H1 (cell line): ENCODE measurements around the gene DHTKD1. TPM values are rescaled to one million over a fixed set of nuclear protein-coding genes. Genes with fewer than 3 reads are reported as not detected.

Experiments used
- CTCF ChIA-PET: fragments of 300-600 bp; sonication (Branson Sonifier 250); formaldehyde crosslinking; loops from one replicate; lab custom pipeline; 2021; ENCODE audit not compliant: partially characterized antibody; lab: Charles Lee
- POLR2A ChIA-PET: fragments of 300-600 bp; sonication (Branson Sonifier 250); formaldehyde crosslinking; loops from one replicate; lab custom pipeline; 2021; ENCODE audit warnings: inconsistent platforms; ENCODE audit not compliant: partially characterized antibody; lab: Charles Lee
- DNase-seq, 2 experiments: peaks; one replicate each; pipeline versions ENCODE4 v3.0.0 to v3.0.0-alpha.2; 2010 to 2022; ENCODE audit warnings: low spot score in 2 of 2, low read depth in 1 of 2, mixed read lengths in 1 of 2
- FAIRE-seq: peaks from 2 replicates; lab custom pipeline; 2011; peaks lifted over from hg19 to GRCh38; lab: Jason Lieb, UNC
- H2AFZ ChIP-seq: 2 replicates; pipeline ENCODE4 v1.8.1; 2012; ENCODE audit warnings: low read length, inconsistent platforms
- H2AK5ac ChIP-seq: 2 replicates; pipeline ENCODE4 v1.6.1; 2013; ENCODE audit warnings: low read depth, low read length
- H2BK120ac ChIP-seq: replicated peaks from 2 replicates; pipeline ENCODE3; 2013; ENCODE audit warnings: low read depth, low read length, inconsistent platforms
- H2BK12ac ChIP-seq: 2 replicates; pipeline ENCODE4 v1.6.1; 2013; ENCODE audit warnings: low read depth, low read length
- H2BK15ac ChIP-seq: 2 replicates; pipeline ENCODE4 v1.6.1; 2013; ENCODE audit warnings: low read length
- H2BK20ac ChIP-seq: 2 replicates; pipeline ENCODE4 v1.6.1; 2013; ENCODE audit warnings: low read length
- H2BK5ac ChIP-seq: 2 replicates; pipeline ENCODE4 v1.6.1; 2013; ENCODE audit warnings: low read depth, low read length
- H3K14ac ChIP-seq: 2 replicates; pipeline ENCODE4 v1.6.1; 2013; ENCODE audit warnings: inconsistent platforms; ENCODE audit not compliant: insufficient read length
- H3K18ac ChIP-seq: 2 replicates; pipeline ENCODE4 v1.6.1; 2013; ENCODE audit warnings: low read length; ENCODE audit errors: extremely low read depth
- H3K23ac ChIP-seq: 2 replicates; pipeline ENCODE4 v1.6.1; 2013; ENCODE audit warnings: inconsistent platforms; ENCODE audit not compliant: insufficient read length
- H3K23me2 ChIP-seq: 2 replicates; pipeline ENCODE4 v1.6.1; 2013; ENCODE audit warnings: low read depth, low read length
- H3K27ac ChIP-seq: 2 replicates; pipeline ENCODE4 v1.6.1; 2011; ENCODE audit warnings: low read depth, low read length, inconsistent platforms
- H3K27me3 ChIP-seq, 4 experiments: replicated peaks in 1 of 4; 1 replicate in 1 of 4; 2 replicates in 3 of 4; pipeline versions ENCODE4 v1.6.1 to v1.8.1; 2011 to 2013; ENCODE audit warnings: low read length in 3 of 4, mild to moderate bottlenecking in 3 of 4, inconsistent platforms in 2 of 4, mixed read lengths in 2 of 4, moderate library complexity in 1 of 4; ENCODE audit not compliant: control insufficient read depth in 3 of 4, insufficient read depth in 3 of 4; ENCODE audit errors: extremely low read depth in 1 of 4
- H3K36me3 ChIP-seq, 4 experiments: 2 replicates each; pipeline versions ENCODE4 v1.6.1 to v1.8.1; 2011 to 2013; ENCODE audit warnings: mild to moderate bottlenecking in 4 of 4, low read length in 3 of 4, moderate library complexity in 2 of 4, control low read depth in 1 of 4, inconsistent platforms in 1 of 4; ENCODE audit not compliant: insufficient read depth in 4 of 4, control insufficient read depth in 2 of 4
- H3K4ac ChIP-seq: replicated peaks from 2 replicates; pipeline ENCODE3; 2013; ENCODE audit warnings: low read length, low read depth, mixed read lengths, inconsistent platforms; ENCODE audit not compliant: insufficient read length
- H3K4me1 ChIP-seq, 4 experiments: replicated peaks in 1 of 4; 1 replicate in 1 of 4; 2 replicates in 3 of 4; pipeline versions ENCODE4 v1.6.1 to v1.8.1; 2011 to 2013; ENCODE audit warnings: low read length in 3 of 4, inconsistent platforms in 2 of 4, mixed read lengths in 1 of 4; ENCODE audit not compliant: insufficient read depth in 4 of 4, control insufficient read depth in 3 of 4
- H3K4me2 ChIP-seq, 2 experiments: 2 replicates each; pipeline versions ENCODE4 v1.6.1 to v1.8.1; 2011 to 2013; ENCODE audit warnings: low read depth in 2 of 2, low read length in 2 of 2, control low read depth in 1 of 2, inconsistent platforms in 1 of 2, mild to moderate bottlenecking in 1 of 2; ENCODE audit not compliant: insufficient read depth in 1 of 2
- H3K4me3 ChIP-seq, 4 experiments: fragments of 200-600, 300-600 bp in 1 of 4; sonication (generic), shearing (Covaris generic), sonication (Bioruptor Twin) in 1 of 4; 2 replicates each; pipeline versions ENCODE4 v1.5.1 to v1.8.1; 2011 to 2016; ENCODE audit warnings: low read length in 4 of 4, low read depth in 3 of 4, control low read depth in 2 of 4, inconsistent platforms in 2 of 4, mild to moderate bottlenecking in 2 of 4, mixed read lengths in 1 of 4, moderate library complexity in 1 of 4; ENCODE audit not compliant: insufficient read depth in 2 of 4; ENCODE audit errors: extremely low read depth in 1 of 4
- H3K56ac ChIP-seq: replicated peaks from 2 replicates; pipeline ENCODE3; 2013; ENCODE audit warnings: low read depth, mild to moderate bottlenecking, mixed read lengths, low read length, inconsistent platforms; ENCODE audit not compliant: insufficient read length
- H3K79me1 ChIP-seq: 2 replicates; pipeline ENCODE4 v1.6.1; 2013; ENCODE audit warnings: low read depth, low read length, control low read depth
- H3K79me2 ChIP-seq, 2 experiments: 2 replicates each; pipeline versions ENCODE4 v1.6.1 to v1.8.1; 2012 to 2013; ENCODE audit warnings: low read length in 2 of 2, mild to moderate bottlenecking in 2 of 2, inconsistent platforms in 1 of 2; ENCODE audit not compliant: insufficient read depth in 2 of 2, control insufficient read depth in 1 of 2
- H3K9ac ChIP-seq, 4 experiments: replicated peaks in 1 of 4; 1 replicate in 1 of 4; 2 replicates in 3 of 4; pipeline versions ENCODE4 v1.6.1 to v1.8.1; 2011 to 2013; ENCODE audit warnings: low read depth in 3 of 4, low read length in 3 of 4, control low read depth in 2 of 4, mild to moderate bottlenecking in 2 of 4, moderate library complexity in 2 of 4, inconsistent platforms in 1 of 4; ENCODE audit errors: extremely low read depth in 1 of 4
- H3K9me3 ChIP-seq, 2 experiments: 2 replicates each; pipeline versions ENCODE4 v1.6.1 to v1.8.1; 2012 to 2013; ENCODE audit warnings: mild to moderate bottlenecking in 2 of 2, moderate library complexity in 2 of 2, control low read depth in 1 of 2, inconsistent platforms in 1 of 2, low read depth in 1 of 2, low read length in 1 of 2, mixed read lengths in 1 of 2; ENCODE audit not compliant: insufficient read depth in 2 of 2
- H4K20me1 ChIP-seq, 2 experiments: replicated peaks in 1 of 2; 2 replicates each; pipeline versions ENCODE3 to v1.8.1; 2011 to 2013; ENCODE audit warnings: inconsistent platforms in 2 of 2, low read length in 2 of 2, mild to moderate bottlenecking in 1 of 2; ENCODE audit not compliant: insufficient read depth in 2 of 2, control insufficient read depth in 1 of 2
- H4K5ac ChIP-seq: 2 replicates; pipeline ENCODE4 v1.6.1; 2013; ENCODE audit warnings: low read length, low read depth, mixed read lengths, inconsistent platforms; ENCODE audit not compliant: insufficient read length
- H4K8ac ChIP-seq: 2 replicates; pipeline ENCODE4 v1.8.0; 2013; ENCODE audit warnings: mild to moderate bottlenecking, moderate library complexity, low read length, inconsistent platforms; ENCODE audit not compliant: insufficient read depth; ENCODE audit errors: extremely low read depth
- H4K91ac ChIP-seq: replicated peaks from 2 replicates; pipeline ENCODE3; 2013; ENCODE audit warnings: low read length, mixed read lengths, inconsistent platforms; ENCODE audit not compliant: insufficient read length
- ASH2L ChIP-seq: fragments of 200-600, 300-600 bp; sonication (generic); IDR thresholded peaks from one replicate; pipeline ENCODE4 v1.7.1; 2017; ENCODE audit warnings: low read length
- CTCF ChIP-seq, 3 experiments: IDR thresholded peaks; 1 replicate in 2 of 3; 2 replicates in 1 of 3; pipeline versions ENCODE4 v1.5.1 to v1.6.1; 2011; ENCODE audit warnings: low read length in 3 of 3, mild to moderate bottlenecking in 3 of 3, inconsistent platforms in 2 of 3, low read depth in 1 of 3, moderate library complexity in 1 of 3; ENCODE audit not compliant: insufficient read depth in 1 of 3; ENCODE audit errors: control extremely low read depth in 1 of 3
- PHF8 ChIP-seq: fragments of 200-600 bp; sonication (generic); conservative IDR thresholded peaks from 2 replicates; pipeline ENCODE4 v1.7.1; 2012; ENCODE audit warnings: low read depth, mild to moderate bottlenecking, inconsistent platforms, low read length, moderate library complexity
- POLR2AphosphoS5 ChIP-seq: IDR thresholded peaks from 2 replicates; pipeline ENCODE4 v1.6.1; 2011; ENCODE audit warnings: low read depth, low read length
- RAD21 ChIP-seq, 2 experiments: IDR thresholded peaks in 1 of 2; conservative IDR thresholded peaks in 1 of 2; 2 replicates each; pipeline ENCODE4 v1.6.1; 2011; ENCODE audit warnings: low read depth in 2 of 2, low read length in 2 of 2, improper control_type of control experiment in 1 of 2, inconsistent platforms in 1 of 2, mild to moderate bottlenecking in 1 of 2, moderate library complexity in 1 of 2
- RBBP5 ChIP-seq: IDR thresholded peaks from 2 replicates; pipeline ENCODE4 v1.7.1; 2012; ENCODE audit warnings: low read depth, mild to moderate bottlenecking, inconsistent platforms, low read length, moderate library complexity, borderline replicate concordance
- SIN3A ChIP-seq, 2 experiments: IDR thresholded peaks in 1 of 2; conservative IDR thresholded peaks in 1 of 2; 2 replicates each; pipeline ENCODE4 v1.6.1; 2011 to 2012; ENCODE audit warnings: low read length in 2 of 2, improper control_type of control experiment in 1 of 2, low read depth in 1 of 2, mild to moderate bottlenecking in 1 of 2
- SIRT6 ChIP-seq: IDR thresholded peaks from one replicate; pipeline ENCODE4 v1.7.1; 2012; ENCODE audit warnings: low read length, inconsistent platforms
- ZNF274 ChIP-seq: IDR thresholded peaks from 2 replicates; pipeline ENCODE4 v1.7.0; 2012; ENCODE audit warnings: low read length, borderline replicate concordance; ENCODE audit errors: extremely low read depth
- WGBS, 2 experiments: shearing (Covaris generic) in 1 of 2; methylation state at CpG; one replicate each; pipeline versions ENCODE4 v1.1.6 to v1.1.7; 2013 to 2015; ENCODE audit warnings: low lambda C conversion rate in 2 of 2, mixed read lengths in 2 of 2, inconsistent platforms in 1 of 2, low coverage in 1 of 2, missing lambda C conversion rate in 1 of 2; ENCODE audit not compliant: insufficient replicate concordance in 2 of 2, insufficient coverage in 1 of 2, insufficient read length in 1 of 2; ENCODE audit errors: extremely low coverage in 1 of 2, missing lambda C conversion rate in 1 of 2; 5-methylcytosine and 5-hydroxymethylcytosine counted together
- polyA plus RNA-seq, 7 experiments: library from polyadenylated mRNA; depleted of rRNA in 3 of 7; stranded (reverse) in 5 of 7; unstranded in 2 of 7; fragments of >200 nt in 5 of 7; fragments of 200-250 nt in 2 of 7; gene quantifications; 1 replicate in 5 of 7; 2 replicates in 1 of 7; 4 replicates in 1 of 7; pipeline versions ENCODE4 v1.2.1 to v1.2.3, GENCODE V29; 2011 to 2013; ENCODE audit warnings: missing spikeins in 2 of 7, mixed read lengths in 2 of 7
- total RNA-seq: library from RNA; stranded (reverse); fragmentation: NEBNext Ultra II Directional; extraction: Animal tissue kit (Norgen Biotek cat#: 25700); gene quantifications from 2 replicates; pipeline ENCODE4 v1.2.1, GENCODE V29; 2021

DHTKD1 gene
- total and polyA plus RNA-seq, 2 of the 8 experiments (the other 6 are each of a cell fraction or from before 2014, with no cell fraction given): 49.8 to 74.9 TPM

- H4K8ac ChIP-seq: peak overlapping the region; percentile 81
- DNase-seq (no peak), FAIRE-seq (no peak)
- no peak overlapping the region for H2AK5ac ChIP-seq
- no peak overlapping the region for H3K14ac ChIP-seq
- no peaks in the 10 kb centered on the region for H3K9me3 ChIP-seq
- no peaks in the 10 kb centered on the region for H3K27me3 ChIP-seq
- no peaks in the 10 kb centered on the region for H4K20me1 ChIP-seq
- no peak overlapping the region for H2BK120ac ChIP-seq
- H3K36me3 ChIP-seq: no peaks in the 10 kb centered on the region
- peak overlapping the region; percentile 100 for H2BK5ac ChIP-seq
- H3K18ac ChIP-seq: peak overlapping the region; percentile 24; the same call in 1 of the 2 replicates
- no peaks in the 10 kb centered on the region; a peak in 2 of 7 replicates for H3K4me1 ChIP-seq
- H3K4ac ChIP-seq: peak overlapping the region; percentile 25
- peak overlapping the region; percentile 86 to 100 (median 94) for H3K9ac ChIP-seq
- H3K4me3 ChIP-seq: peak overlapping the region; percentile 77 to 98 (median 94)
- H3K4me2 ChIP-seq: peak overlapping the region; percentile 88 to 97
- peak overlapping the region; percentile 25 for H4K91ac ChIP-seq
- H3K79me2 ChIP-seq: peaks cover 10 to 49% of the 10 kb centered on the region in 2 experiments
- no peak overlapping the region for H3K23ac ChIP-seq
- peak overlapping the region; percentile 88 for H3K27ac ChIP-seq
- H2BK15ac ChIP-seq: no peak overlapping the region
- WGBS, 2 experiments: 1% methylated on average over 15 of the region's 31 CpGs; no CpG with 5 or more reads in 1 of the 2 experiments
- POLR2A ChIA-PET: interaction anchor here (0.6 to 3.4 kb wide), 20 partner anchors 9 to 291 kb away, joined by 3 to 17 read pairs (median 4); partner anchors contain the start of genes CDC123, DHTKD1 and NUDT5
- no peak overlapping the region for H2BK20ac ChIP-seq
- H2AFZ ChIP-seq: no peak overlapping the region; the same call in 1 of the 2 replicates
- H3K56ac ChIP-seq: peak overlapping the region; percentile 50
- H3K23me2 ChIP-seq: peaks cover 8% of the 10 kb centered on the region; the same call in 1 of the 2 replicates
- CTCF ChIA-PET: interaction anchor here (0.6 to 1.4 kb wide), 3 partner anchors 25 to 210 kb away, joined by 3 read pairs; no protein-coding TSS in a partner anchor
- H3K79me1 ChIP-seq: peaks cover 4% of the 10 kb centered on the region
- H4K5ac ChIP-seq: no peak overlapping the region
- no peak overlapping the region; the same call in 1 of the 2 replicates for H2BK12ac ChIP-seq
- peak; percentile 86 for TF ChIP-seq ASH2L
- no peak for TF ChIP-seq SIRT6
- no peak for TF ChIP-seq ZNF274
- peak; percentile 74; the same call in 1 of the 2 replicates for TF ChIP-seq RBBP5
- TF ChIP-seq CTCF (IDR thresholded peaks at IDR 0.05; ENCODE audit: control extremely low read depth in 1 of 3, insufficient read depth in 1 of 3, low read depth in 1 of 3, low read length in 3 of 3): no peak
- TF ChIP-seq POLR2AphosphoS5: peak; percentile 50; the same call in 1 of the 2 replicates
- 0 out of 4 replicates have a peak, but pooled peaks of 1 of the 2 experiments have one; percentile 3 for TF ChIP-seq RAD21 (IDR thresholded peaks at IDR 0.05 in 1 of 2, conservative IDR thresholded peaks at IDR 0.05 in 1 of 2; ENCODE audit: low read depth in 2 of 2, low read length in 2 of 2)
- TF ChIP-seq PHF8: peak; percentile 81
- TF ChIP-seq SIN3A (conservative IDR thresholded peaks at IDR 0.05 in 1 of 2, IDR thresholded peaks at IDR 0.05 in 1 of 2; ENCODE audit: low read depth in 1 of 2, low read length in 2 of 2): peak; percentile 79 to 84; a peak in 2 of 4 replicates
Measured at GRCh38 chr10:12042409-12042796, 26.4 kb upstream of the DHTKD1 start.
